8988T (cell line): ENCODE measurements around the gene C6orf118.

Experiments used
- DNase-seq: peaks from one replicate; pipeline ENCODE4 v3.0.0; 2011

C6orf118 gene

GRCh38 chr6:165308926-165309731 is at the start of gene C6orf118:
Gene C6orf118, minus strand, starts transcription at chr6:165309605. Its CDS starts 19 bp downstream, at chr6:165309586.
- DNase-seq: no peak

- no peak for DNase-seq
Observed at GRCh38 chr6:165345700-165346099, 36.3 kb upstream of the C6orf118 start.

DNA sequence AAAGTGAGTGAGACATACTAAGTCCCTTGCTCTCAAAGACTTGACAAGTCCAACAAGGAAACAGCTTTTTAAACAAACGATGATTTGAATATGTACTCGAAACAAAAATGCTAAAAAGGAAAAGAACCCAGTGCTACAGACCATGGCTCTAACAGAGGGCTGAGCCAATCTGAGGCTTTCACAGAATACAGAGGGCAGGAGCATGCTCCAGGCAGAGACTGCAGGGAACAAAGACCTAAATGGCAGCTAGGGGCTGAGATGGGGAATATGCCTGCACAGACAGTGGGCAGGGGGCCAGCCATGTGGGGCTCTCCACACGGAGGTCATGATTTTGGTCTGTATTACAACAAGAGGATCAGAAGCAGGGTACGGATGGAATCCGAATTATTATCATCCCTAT is 31.1 kb upstream of the C6orf118 start:
- no peak for DNase-seq

DNA sequence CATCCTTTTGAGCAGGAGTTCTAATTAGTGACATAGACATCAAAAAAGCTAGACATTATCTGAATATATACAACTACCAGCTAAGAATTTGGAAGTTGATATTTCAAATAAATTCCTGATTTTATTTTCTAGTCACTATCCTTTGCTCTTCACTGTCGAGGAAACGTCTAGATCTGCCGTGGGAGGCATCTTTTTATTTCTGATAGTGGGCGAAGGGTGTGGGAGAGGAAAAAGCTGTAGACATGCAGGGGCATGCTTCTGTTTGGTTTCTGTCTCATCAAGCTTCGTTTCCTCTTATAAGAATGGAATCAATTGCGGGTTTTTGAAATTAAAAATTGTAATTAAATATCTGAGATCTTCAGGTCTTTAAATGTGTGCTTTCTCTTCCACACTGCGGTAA is 16.2 kb upstream of the C6orf118 start:
- DNase-seq: no peak

DNA sequence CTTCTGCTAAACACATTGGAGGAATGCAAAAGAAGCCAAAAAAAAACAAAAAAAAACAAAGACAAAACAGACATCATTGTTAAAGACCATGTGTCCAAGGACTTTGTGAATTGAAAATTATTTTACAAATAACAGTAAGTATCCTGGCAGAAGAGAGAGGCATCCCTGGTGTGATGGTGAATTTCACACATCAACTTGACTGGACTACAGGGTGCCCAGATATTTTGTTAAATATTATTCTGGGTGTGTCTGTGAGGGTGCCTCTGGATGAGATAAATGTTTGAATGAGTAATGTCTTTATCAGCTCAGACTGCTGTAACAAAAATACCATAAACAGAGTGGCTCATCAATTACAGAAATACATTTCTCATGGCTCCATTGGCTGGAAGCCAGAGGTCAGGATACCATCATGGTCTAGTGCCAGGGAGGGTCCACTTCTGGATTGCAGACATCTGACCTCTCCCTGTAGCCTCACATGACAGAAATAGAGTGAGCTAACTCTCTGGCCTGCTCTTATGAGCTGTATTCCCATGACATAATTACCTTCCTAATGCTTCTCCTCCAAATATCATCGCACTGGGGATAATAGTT is 12.2 kb upstream of the C6orf118 start:
- no peak for DNase-seq

DNA sequence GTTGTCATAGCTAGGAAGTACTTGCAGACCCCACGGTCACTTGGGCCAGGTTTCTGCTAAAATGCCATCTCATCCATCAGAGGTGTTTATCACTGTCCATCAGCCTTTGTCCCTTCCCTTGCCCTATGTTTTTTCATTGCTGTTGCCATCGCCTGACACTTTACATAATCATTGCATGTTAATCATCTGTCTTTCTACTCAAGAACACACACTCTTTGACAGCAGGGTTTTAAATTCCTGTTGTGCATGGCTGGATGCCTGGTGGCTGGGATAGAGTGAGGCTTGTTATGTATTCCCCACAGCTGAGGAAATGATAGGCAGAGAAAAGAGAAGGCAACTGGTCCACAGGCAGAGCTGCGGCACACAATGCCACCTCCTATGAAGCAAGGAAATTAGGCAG is 11.7 kb upstream of the C6orf118 start:
- no peak for DNase-seq

DNA sequence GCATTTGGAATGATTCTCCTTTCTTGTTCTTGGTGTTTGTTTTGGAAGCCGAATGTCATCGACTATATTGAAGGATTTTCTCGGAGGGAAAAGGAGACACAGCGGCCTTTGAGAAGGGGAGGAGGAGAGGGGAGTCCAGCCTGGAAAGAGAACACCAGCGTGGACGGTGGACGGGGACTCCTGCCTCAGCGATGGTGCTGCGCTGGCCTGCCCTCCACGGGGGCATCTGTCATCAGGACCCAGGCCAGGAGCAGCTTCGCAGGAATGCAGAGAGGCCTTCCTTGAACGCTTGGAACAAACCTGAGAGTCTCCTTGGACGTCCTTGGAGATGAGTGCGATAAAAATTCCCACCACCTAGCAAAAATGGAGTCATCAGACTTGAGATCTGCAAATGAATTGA is 8.3 kb upstream of the C6orf118 start:
- no peak for DNase-seq

GRCh38 chr6:165306955-165307354 is 2.5 kb downstream of the C6orf118 start:
- no peak for DNase-seq

- no peak for DNase-seq
Observed at GRCh38 chr6:165301372-165302246, 7.8 kb downstream of the C6orf118 start.

- no peak for DNase-seq
Observed at GRCh38 chr6:165300422-165300936, 8.9 kb downstream of the C6orf118 start.

DNA sequence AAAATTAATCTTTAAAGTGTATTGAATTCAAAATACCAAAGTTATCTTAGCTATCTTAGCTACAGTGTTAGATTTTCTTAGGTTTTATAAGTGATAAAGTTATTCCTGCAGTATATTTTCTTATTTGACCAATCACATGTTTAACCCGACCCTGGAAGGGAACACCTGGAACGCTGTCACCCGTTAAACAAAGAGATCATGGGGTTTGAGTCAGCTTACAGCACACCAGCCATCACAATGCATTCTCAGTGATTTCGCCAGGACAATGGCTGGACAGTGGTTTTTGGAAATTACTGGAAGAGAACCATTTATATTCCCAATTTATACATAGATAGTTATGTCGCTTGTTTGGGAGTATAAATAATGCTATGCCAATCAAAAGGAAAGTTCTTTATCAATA is 10.5 kb downstream of the C6orf118 start:
- DNase-seq: no peak

GRCh38 chr6:165298402-165298801 is 11.0 kb downstream of the C6orf118 start:
- no peak for DNase-seq

DNA sequence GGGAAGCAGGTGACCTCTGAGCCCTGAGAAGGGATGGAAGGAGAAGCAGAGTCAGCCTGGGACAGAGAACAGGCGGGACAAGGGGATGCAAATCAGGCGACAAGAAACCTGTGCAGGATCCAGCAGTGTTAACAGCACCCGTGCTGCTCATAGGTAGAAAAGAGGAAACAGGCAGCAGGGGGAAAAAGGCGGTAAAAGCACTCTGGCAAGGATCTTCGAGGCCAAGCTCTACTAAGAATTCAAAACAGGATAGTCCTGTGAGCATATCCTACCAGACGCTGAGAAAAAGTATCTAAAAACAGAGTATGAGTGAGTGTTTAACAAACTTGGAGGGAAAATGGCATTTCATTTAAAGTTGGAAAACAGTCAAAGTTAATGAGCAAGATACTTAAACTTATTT is 16.7 kb downstream of the C6orf118 start:
- no peak for DNase-seq

- DNase-seq: no peak
Observed at GRCh38 chr6:165274611-165275010, 34.8 kb downstream of the C6orf118 start.

DNA sequence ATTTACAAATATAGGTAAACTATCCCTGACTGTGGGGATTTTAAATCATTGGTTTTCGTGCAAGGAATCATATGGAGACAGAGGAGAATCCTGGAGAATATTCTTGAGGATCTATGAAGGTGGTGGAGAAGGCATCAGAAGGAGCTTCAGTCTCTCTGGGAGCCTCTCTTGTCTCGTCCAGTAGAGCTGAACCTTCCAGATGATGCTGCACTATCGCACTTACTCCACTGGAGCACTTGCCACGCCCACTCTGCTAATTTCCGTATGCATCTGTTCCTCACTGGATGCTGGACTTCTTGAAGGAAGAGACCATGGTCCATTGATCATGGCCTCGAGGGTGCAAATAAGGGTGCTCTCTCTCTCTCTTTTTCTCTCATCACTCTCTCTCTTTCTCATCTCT is 36.8 kb downstream of the C6orf118 start:
- DNase-seq: no peak

DNA sequence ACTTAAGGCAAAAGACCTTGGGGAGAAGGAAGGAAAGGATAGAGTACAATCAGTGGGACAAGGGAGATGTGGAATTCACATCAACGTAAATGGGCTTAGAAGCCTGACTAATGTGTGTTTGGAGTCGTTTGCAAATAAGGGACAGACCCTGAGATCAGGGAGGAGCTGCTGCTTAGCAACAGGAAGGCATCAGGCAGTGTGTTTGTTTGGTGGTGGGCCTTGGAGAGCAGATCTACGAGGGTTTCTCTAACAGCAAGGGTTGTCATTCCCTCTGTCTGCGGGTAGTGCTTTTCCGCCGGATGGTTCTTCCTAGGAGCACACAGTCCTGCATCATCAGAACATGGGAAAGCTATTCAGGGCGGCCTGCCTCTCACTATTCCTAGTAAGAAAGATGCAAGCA is 40.4 kb downstream of the C6orf118 start:
- no peak for DNase-seq

GRCh38 chr6:165266621-165267020 is 42.8 kb downstream of the C6orf118 start:
- DNase-seq: no peak

DNA sequence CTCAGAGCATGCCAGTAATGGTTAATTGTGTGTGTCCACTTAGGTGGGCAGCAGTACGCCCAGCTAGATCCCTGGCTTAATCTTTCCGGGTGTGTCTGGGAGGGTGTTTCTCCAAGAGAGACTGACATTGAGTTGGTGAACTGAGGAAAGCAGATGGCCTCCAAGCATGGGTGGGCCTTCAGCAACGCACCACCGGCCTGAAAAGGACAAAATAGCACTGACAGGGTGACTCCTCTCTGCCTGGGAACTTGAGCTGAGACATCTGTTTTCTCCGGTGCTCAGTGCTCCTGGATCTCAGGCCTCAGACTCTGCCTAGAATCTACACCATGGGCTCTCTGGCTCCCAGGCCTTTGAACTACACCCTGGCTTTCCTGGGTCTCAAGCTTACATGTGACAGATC is 43.2 kb downstream of the C6orf118 start:
- DNase-seq: no peak

DNA sequence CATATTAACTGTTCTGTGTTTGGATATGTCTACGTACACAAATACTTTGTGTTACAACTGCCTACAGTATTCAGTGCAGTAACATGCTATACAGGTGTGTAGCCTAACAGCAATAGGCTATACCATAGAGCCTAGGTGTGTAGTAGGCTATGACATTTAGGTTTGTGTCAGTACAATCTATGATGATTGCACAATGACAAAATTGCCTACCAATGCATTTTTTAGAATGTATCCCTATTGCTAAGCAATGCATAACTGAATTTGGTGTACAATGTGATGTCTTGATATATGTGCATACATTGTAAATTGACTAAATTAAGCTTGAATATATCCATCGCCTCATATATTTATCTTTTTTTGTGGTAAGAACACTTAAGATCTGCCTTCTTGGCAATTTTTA is 48.9 kb downstream of the C6orf118 start:
- no peak for DNase-seq

DNA sequence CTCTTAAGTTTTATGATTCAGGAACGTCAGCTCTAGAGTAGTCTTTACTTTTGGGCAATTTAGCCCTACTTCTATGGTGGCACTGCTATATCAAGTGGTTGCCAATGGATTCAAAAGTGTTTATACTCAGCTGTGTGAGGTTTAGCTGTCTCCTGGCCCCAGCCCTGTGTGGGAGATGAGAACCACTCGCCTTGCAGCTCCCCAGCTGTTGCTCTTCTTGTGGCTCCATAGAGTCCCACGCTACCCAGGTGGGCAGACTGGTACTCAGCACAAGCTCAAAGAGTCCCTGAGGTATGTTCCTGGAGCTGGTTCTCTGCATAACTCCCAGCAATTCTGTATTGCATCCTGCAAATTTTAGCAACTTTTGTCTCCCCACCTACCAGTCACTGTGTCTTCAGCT is 59.6 kb downstream of the C6orf118 start:
- no peak for DNase-seq

DNA sequence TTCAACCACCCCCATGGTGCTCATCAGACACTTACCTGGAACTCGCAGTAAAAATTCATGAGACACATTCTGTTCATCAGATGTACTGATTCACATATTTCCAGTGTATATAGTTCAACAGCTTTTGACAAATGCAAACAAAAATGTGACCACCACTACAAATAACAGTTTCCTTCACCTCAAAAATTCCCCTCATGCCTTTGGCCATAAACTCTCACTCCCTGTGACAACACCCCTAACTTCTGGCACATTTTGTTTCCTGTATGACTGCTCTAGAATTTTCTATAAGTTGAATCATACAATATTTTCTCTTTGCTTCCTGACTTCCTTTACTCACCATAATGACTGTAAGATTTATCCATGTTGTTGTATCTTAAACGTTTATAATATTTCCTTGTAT is 63.7 kb downstream of the C6orf118 start:
- DNase-seq: no peak

DNA sequence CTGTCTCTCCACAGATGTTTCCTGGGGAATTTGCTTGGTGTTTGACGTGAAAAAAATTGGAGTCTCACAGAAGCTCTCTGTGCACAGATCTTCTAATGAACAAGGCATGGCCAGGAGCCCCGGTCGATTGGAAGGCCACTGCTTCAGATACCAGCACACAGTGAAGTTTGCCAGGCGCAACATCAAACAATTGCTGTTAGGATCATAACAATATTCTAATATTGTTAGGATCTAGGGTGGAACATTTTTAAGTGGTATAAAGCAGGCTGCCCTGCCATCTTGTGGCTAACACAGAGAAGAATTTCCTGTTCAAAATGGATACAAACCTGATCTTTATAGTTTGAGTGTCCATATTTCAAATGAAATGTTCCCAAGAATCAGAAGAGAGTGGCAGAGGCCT is 64.1 kb downstream of the C6orf118 start:
- DNase-seq: no peak

DNA sequence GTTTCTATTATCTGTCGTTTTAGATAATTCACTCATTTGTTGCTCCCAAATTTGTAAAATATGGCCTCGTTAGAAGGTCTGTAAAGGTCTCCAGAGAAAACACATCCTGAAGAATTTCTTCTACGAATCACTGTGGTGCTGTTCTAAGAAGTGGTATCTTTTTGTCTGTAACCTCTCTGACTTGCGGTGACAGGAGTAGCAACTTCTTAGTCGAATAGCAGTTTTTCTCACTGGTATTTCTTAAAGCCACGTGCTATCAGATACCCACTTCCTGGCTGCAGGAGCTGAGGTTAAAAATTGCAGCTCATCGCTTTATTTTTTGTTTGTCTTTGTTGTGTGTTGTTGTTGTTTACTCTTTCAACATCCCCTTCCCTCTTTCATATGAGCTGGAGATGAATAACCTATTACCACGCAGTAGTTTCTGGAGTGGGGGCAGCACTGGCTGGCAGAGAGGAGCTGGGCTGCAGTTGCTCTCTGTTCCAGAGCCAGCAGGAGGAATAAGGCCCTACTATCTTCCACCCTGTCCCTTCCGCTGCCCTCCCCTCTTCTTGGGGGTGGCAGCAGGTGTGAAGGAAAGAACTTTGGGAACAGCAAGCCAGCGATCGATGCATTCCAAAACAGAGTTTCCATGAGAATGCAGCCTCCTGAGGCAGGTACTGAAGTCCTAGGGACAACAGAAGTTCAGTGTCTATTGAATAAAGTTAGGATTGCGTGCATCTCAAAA is 64.7 kb downstream of the C6orf118 start:
- DNase-seq: no peak
